Heart right ventricle (tissue), 16 donors: Measurements from ENCODE around the gene SPECC1. TPM values are rescaled to one million over a fixed set of nuclear protein-coding genes. Genes with fewer than 3 reads are reported as not detected.

Source experiments
- ATAC-seq, 8 donors: fragments of 200-7000 bp; cut with Tn5 transposase; one replicate each; pipeline ENCODE4 v1.9.1; 2020; ENCODE audit warnings: mild to moderate bottlenecking in 8 of 8, moderate library complexity in 8 of 8, moderate number of reproducible peaks in 1 of 8
- DNase-seq, 2 donors: peaks; one replicate each; pipeline ENCODE4 v3.0.0-alpha.2; 2020
- H3K27ac ChIP-seq, 10 donors: fragments of 200-600 bp; sonication (generic) in 2 of 10; one replicate each; pipeline versions ENCODE4 v1.5.0 to v1.8.0; 2020 to 2022; ENCODE audit warnings: mild to moderate bottlenecking in 3 of 10
- H3K27me3 ChIP-seq, 7 donors: fragments of 200-600 bp; one replicate each; pipeline ENCODE4 v1.8.0; 2021 to 2022; ENCODE audit warnings: mild to moderate bottlenecking in 2 of 7
- H3K36me3 ChIP-seq, 9 donors: fragments of 200-600 bp; sonication (generic) in 1 of 9; one replicate each; pipeline versions ENCODE4 v1.5.0 to v1.8.0; 2020 to 2022; ENCODE audit warnings: mild to moderate bottlenecking in 2 of 9
- H3K4me1 ChIP-seq, 9 donors: fragments of 200-600 bp; sonication (generic) in 1 of 9; one replicate each; pipeline versions ENCODE4 v1.5.0 to v1.8.0; 2020 to 2022; ENCODE audit warnings: mild to moderate bottlenecking in 4 of 9
- H3K4me3 ChIP-seq, 10 donors: fragments of 200-600 bp; sonication (generic) in 2 of 10; one replicate each; pipeline versions ENCODE4 v1.5.0 to v1.8.0; 2020 to 2022; ENCODE audit warnings: mild to moderate bottlenecking in 7 of 10, moderate library complexity in 2 of 10
- H3K9me3 ChIP-seq, 11 donors: fragments of 200-600 bp in 10 of 11; sonication (generic) in 2 of 11; one replicate each; pipeline versions ENCODE4 v1.5.0 to v1.8.0; 2013 to 2022; ENCODE audit warnings: mild to moderate bottlenecking in 2 of 11, control low read depth in 1 of 11, moderate library complexity in 1 of 11
- CTCF ChIP-seq, 9 donors: fragments of 200-600 bp; sonication (generic) in 2 of 9; IDR thresholded peaks; one replicate each; pipeline versions ENCODE4 v1.5.0 to v1.8.0; 2021 to 2022; ENCODE audit warnings: antibody characterized with exemption in 9 of 9, mild to moderate bottlenecking in 5 of 9, moderate library complexity in 1 of 9
- WGBS, 2 donors: extraction: QIAGEN DNeasy Blood & Tissue Kit; methylation state at CpG; one replicate each; pipeline ENCODE4 v1.1.7; 2013; ENCODE audit warnings: inconsistent platforms in 1 of 2; 5-methylcytosine and 5-hydroxymethylcytosine counted together
- intact Hi-C, 10 donors: fragments of 100-400 bp; cut with DNase I; formaldehyde crosslinking; loops; one replicate each; pipeline versions ENCODE4 v1.11.1 to v1.14.2; 2022
- polyA plus RNA-seq, 2 donors: library from polyadenylated mRNA; stranded (reverse); fragments of 200-250 nt; gene quantifications; one replicate each; pipeline ENCODE4 v1.2.3, GENCODE V29; 2013
- total RNA-seq, 10 donors: library from RNA; stranded (reverse); fragmentation: NEBNext Ultra II Directional in 3 of 10; extraction: Animal tissue kit (Norgen Biotek cat#: 25700) in 3 of 10; gene quantifications; one replicate each; pipeline versions ENCODE4 v1.2.1 to v1.2.4, GENCODE V29; 2021 to 2023
- donor health status: Arrhythmogenic right ventricular cardiomyopathy.
- donor health status: ischemic (EF 13 %, LVEDD 7.1; RV severe dilation, severe dysfunction).
- donor health status: healthy with polysubstance abuse.
- donor health status: DM: no; HTN: yes; CAD: no.
- donor health status: DM: no; HTN: no; CAD: no.
- donor health status: ischemic (EF 25% LVEDD 6.9; RV normal size, moderate dysfunction).
- donor health status: ischemic (EF 25% LVEDD 5.7; RV mildly dilated, moderate dysfunction).
- donor health status: healthy.
- donor health status: DM: yes; HTN: yes; CAD: no.
- donor health status: Ischemic cardiomyopathy.
- donor health status: ischemic (EF 35%, LVEDD 5.7; RV mildly dilated, moderate dysfunction).
- donor health status: nonischemic (EF 11% LVEDD 7.7; RV severe dilation, severe dysfunction).
- donor health status: DM: yes; HTN: yes; CAD: no.
- donor health status: PGD.
- donor health status: ischemic (EF 29% LVEDD 5.4; RV normal size, mild dysfunction).
- donor health status: nonischemic (EF 23%, LVEDD 6.1; RV moderate dilation, normal function).

The SPECC1 gene
- total and polyA plus RNA-seq, 12 donors = 2.9 to 15.2 (median 8.5) TPM

GRCh38 chr17:20174588-20175265, 165.6 kb downstream of the SPECC1 start:
- Histone ChIP-seq H3K4me1 (peaks cover 0 to 4% (median 0%) of the 10 kb centered on the region in 9 donors), H3K27me3 (no peaks in the 10 kb centered on the region), H3K9me3 (no peaks in the 10 kb centered on the region), H3K27ac (no peak overlapping the region), H3K36me3 (no peaks in the 10 kb centered on the region), H3K4me3 (no peak overlapping the region)
- no peak for ATAC-seq
- no peak for DNase-seq
- 91 to 94% methylated on average over 12 of the region's 12 CpGs for WGBS, 2 donors
- TF ChIP-seq CTCF (IDR thresholded peaks at IDR 0.05) = no peak
- intact Hi-C loops = no loop called here

GRCh38 chr17:20179041-20179440, 169.9 kb downstream of the SPECC1 start:
- no peaks in the 10 kb centered on the region for H3K9me3 ChIP-seq
- DNase-seq (no peak), ATAC-seq (no peak)
- H3K27me3 ChIP-seq = no peaks in the 10 kb centered on the region
- no peak for TF ChIP-seq CTCF (IDR thresholded peaks at IDR 0.05)
- no peak overlapping the region for H3K27ac ChIP-seq
- WGBS, 2 donors = 86 to 88% methylated on average over 3 of the region's 3 CpGs
- H3K4me1 ChIP-seq = no peaks in the 10 kb centered on the region
- no peak overlapping the region for H3K4me3 ChIP-seq
- no peaks in the 10 kb centered on the region for H3K36me3 ChIP-seq
- intact Hi-C loops = no loop called here

- H3K9me3 ChIP-seq = no peaks in the 10 kb centered on the region
- H3K36me3 ChIP-seq = no peaks in the 10 kb centered on the region
- TF ChIP-seq CTCF (IDR thresholded peaks at IDR 0.05) = no peak
- no peak overlapping the region for H3K4me3 ChIP-seq
- H3K27me3 ChIP-seq = no peaks in the 10 kb centered on the region
- H3K27ac ChIP-seq = no peak overlapping the region
- DNase-seq (no peak), ATAC-seq (no peak)
- WGBS, 2 donors = 93 to 99% methylated on average over 1 of the region's 1 CpG
- intact Hi-C loops = no loop called here
- H3K4me1 ChIP-seq = peaks cover 0 to 14% (median 0%) of the 10 kb centered on the region in 9 donors
These were observed 171.5 kb downstream of the SPECC1 start for GRCh38 chr17:20180661-20181060.

- no peak for ATAC-seq
- H3K27ac ChIP-seq = no peak overlapping the region
- WGBS, 2 donors = 64% methylated on average over 2 of the region's 2 CpGs
- no peak for TF ChIP-seq CTCF (IDR thresholded peaks at IDR 0.05)
- no peaks in the 10 kb centered on the region for H3K27me3 ChIP-seq
- DNase-seq = no peak
- H3K9me3 ChIP-seq = no peaks in the 10 kb centered on the region
- no peaks in the 10 kb centered on the region for H3K36me3 ChIP-seq
- peaks cover 0 to 15% (median 0%) of the 10 kb centered on the region in 9 donors for H3K4me1 ChIP-seq
- intact Hi-C loops = no loop called here
- no peak overlapping the region for H3K4me3 ChIP-seq
These were observed 175.0 kb downstream of the SPECC1 start for GRCh38 chr17:20184181-20184580.
